HepG2 (cell line): Measurements from ENCODE around the gene FOXR1. TPM values are rescaled to one million over a fixed set of nuclear protein-coding genes. Genes with fewer than 3 reads are reported as not detected.

Experiments
- ARNTL ChIP-seq: sonication (generic); formaldehyde crosslinking; IDR thresholded peaks from 2 replicates; pipeline ENCODE4 v1.4.0; 2020; ENCODE audit warnings: mild to moderate bottlenecking, missing genetic modification reagents
- ONECUT2 ChIP-seq: sonication (generic); formaldehyde crosslinking; IDR thresholded peaks from 2 replicates; pipeline ENCODE4 v1.4.0; 2020; ENCODE audit warnings: missing genetic modification reagents
- PRDM10 ChIP-seq: sonication (generic); formaldehyde crosslinking; IDR thresholded peaks from 2 replicates; pipeline ENCODE4 v1.4.0; 2020; ENCODE audit warnings: low read depth, missing genetic modification reagents
- SALL1 ChIP-seq: sonication (generic); formaldehyde crosslinking; IDR thresholded peaks from 2 replicates; pipeline ENCODE4 v1.8.0; 2022; ENCODE audit warnings: mild to moderate bottlenecking, missing genetic modification reagents
- SIN3B ChIP-seq: fragments of 150-350 bp; IDR thresholded peaks from 2 replicates; pipeline ENCODE4 v1.6.1; 2014; ENCODE audit warnings: low read length
- SMAD9 ChIP-seq: sonication (generic); formaldehyde crosslinking; IDR thresholded peaks from 2 replicates; pipeline ENCODE4 v1.5.1; 2020; ENCODE audit warnings: mild to moderate bottlenecking, missing genetic modification reagents
- ZBTB1 ChIP-seq: sonication (generic); formaldehyde crosslinking; IDR thresholded peaks from 2 replicates; pipeline ENCODE4 v1.4.0; 2020; ENCODE audit warnings: missing genetic modification reagents, borderline replicate concordance
- ZBTB20 ChIP-seq: sonication (generic); formaldehyde crosslinking; IDR thresholded peaks from 2 replicates; pipeline ENCODE4 v1.8.1; 2023; ENCODE audit warnings: missing genetic modification reagents, low read depth, mild to moderate bottlenecking, borderline replicate concordance
- ZFY ChIP-seq: sonication (generic); formaldehyde crosslinking; IDR thresholded peaks from 2 replicates; pipeline ENCODE4 v1.4.0; 2020; ENCODE audit warnings: missing genetic modification reagents
- ZNF230 ChIP-seq: sonication (generic); formaldehyde crosslinking; IDR thresholded peaks from 2 replicates; pipeline ENCODE4 v1.4.0; 2020; ENCODE audit warnings: mild to moderate bottlenecking, missing genetic modification reagents
- ZNF350 ChIP-seq: sonication (generic); formaldehyde crosslinking; IDR thresholded peaks from 2 replicates; pipeline ENCODE4 v1.4.0; 2020; ENCODE audit warnings: mild to moderate bottlenecking, low read depth, missing genetic modification reagents, borderline replicate concordance
- ZNF607 ChIP-seq: sonication (generic); formaldehyde crosslinking; IDR thresholded peaks from 2 replicates; pipeline ENCODE4 v1.5.1; 2020; ENCODE audit warnings: missing genetic modification reagents, mild to moderate bottlenecking, borderline replicate concordance
- polyA plus RNA-seq, 8 experiments: library from polyadenylated mRNA; depleted of rRNA in 3 of 8; stranded (reverse) in 7 of 8; unstranded in 1 of 8; fragments of >200 nt; fragmentation: Illumina TruSeq in 4 of 8; extraction: Trizol in 4 of 8; gene quantifications; 2 replicates each; pipeline versions ENCODE4 v1.2.1 to v1.2.3, GENCODE V29; 2011 to 2016; ENCODE audit warnings: low read depth in 4 of 8, missing spikeins in 1 of 8, mixed read lengths in 1 of 8; ENCODE audit not compliant: insufficient read depth in 1 of 8
- total RNA-seq, 5 experiments: library from RNA; depleted of rRNA; stranded (reverse); fragments of >200 nt; fragmentation: Illumina TruSeq; extraction: Trizol; gene quantifications; 2 replicates each; pipeline ENCODE4 v1.2.3, GENCODE V29; 2016; ENCODE audit warnings: low read depth in 1 of 5
- TF ChIP-seq, protein P1 (sequence below): sonication (generic); formaldehyde crosslinking; IDR thresholded peaks from 2 replicates; pipeline ENCODE4 v1.4.0; 2020; ENCODE audit warnings: low read depth, mild to moderate bottlenecking, missing genetic modification reagents
- TF ChIP-seq, protein P2 (sequence below): sonication (generic); formaldehyde crosslinking; IDR thresholded peaks from 2 replicates; pipeline ENCODE4 v1.5.1; 2020; ENCODE audit warnings: mild to moderate bottlenecking, missing genetic modification reagents
- TF ChIP-seq, protein P3 (sequence below): sonication (generic); formaldehyde crosslinking; IDR thresholded peaks from 2 replicates; pipeline ENCODE4 v1.4.0; 2020; ENCODE audit warnings: missing genetic modification reagents

Gene FOXR1
- total and polyA plus RNA-seq, 2 of the 13 experiments (the other 11 are each of a cell fraction or from before 2014, with no cell fraction given), result not detected

DNA sequence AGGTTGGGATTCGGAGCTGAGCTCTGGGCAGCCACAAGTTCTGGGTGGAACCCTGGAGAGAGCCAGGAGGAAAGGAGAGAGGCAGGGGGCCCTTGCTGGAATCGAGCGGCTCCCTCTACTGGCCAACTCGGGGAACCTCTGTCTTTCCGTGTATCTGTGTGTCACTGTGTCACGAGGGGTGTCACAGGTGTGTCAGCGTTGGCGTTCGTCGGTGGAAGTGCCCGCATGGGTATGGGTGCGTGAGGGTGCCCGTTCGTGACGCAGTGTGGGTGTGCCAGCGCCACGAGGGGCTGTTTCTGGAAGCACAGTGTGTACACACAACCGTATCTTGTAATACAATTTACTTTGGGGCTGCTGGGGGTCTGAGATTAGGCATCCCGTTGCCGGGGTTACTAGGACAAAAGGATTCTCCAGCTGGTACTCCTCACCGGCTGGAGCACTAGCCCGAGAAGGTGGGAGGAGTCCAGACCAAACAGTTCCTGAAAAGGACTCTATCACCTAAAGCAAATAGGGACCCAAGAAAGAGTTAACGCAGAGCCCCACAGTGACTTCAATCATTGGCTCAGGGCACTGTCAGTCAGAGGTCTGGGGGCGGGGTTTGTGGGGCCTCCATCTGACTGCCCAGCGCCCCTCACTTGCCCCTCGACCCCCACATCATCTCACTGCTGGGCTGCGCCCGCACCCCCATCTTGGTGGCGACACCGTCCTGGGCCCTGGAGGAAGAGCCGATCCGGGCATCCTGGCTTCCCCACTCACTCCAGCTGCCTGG lies 43.3 kb upstream of the FOXR1 start (continued):
- TF ChIP-seq, protein P1, sequence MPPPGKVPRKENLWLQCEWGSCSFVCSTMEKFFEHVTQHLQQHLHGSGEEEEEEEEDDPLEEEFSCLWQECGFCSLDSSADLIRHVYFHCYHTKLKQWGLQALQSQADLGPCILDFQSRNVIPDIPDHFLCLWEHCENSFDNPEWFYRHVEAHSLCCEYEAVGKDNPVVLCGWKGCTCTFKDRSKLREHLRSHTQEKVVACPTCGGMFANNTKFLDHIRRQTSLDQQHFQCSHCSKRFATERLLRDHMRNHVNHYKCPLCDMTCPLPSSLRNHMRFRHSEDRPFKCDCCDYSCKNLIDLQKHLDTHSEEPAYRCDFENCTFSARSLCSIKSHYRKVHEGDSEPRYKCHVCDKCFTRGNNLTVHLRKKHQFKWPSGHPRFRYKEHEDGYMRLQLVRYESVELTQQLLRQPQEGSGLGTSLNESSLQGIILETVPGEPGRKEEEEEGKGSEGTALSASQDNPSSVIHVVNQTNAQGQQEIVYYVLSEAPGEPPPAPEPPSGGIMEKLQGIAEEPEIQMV (CRISPR knock-in tag), result 0 out of 2 replicates have a peak, but pooled peaks have one; percentile 22
- peak; percentile 34; the same call in 1 of the 2 replicates for TF ChIP-seq ZNF350 (CRISPR knock-in tag)
- no peak for TF ChIP-seq ZBTB20 (CRISPR knock-in tag)
- TF ChIP-seq ZBTB1 (CRISPR knock-in tag), result no peak
- peak; percentile 7; the same call in 1 of the 2 replicates for TF ChIP-seq ZFY
- TF ChIP-seq PRDM10 (CRISPR knock-in tag), result no peak
- no peak for TF ChIP-seq ZNF607 (CRISPR knock-in tag)
- TF ChIP-seq, protein P2, sequence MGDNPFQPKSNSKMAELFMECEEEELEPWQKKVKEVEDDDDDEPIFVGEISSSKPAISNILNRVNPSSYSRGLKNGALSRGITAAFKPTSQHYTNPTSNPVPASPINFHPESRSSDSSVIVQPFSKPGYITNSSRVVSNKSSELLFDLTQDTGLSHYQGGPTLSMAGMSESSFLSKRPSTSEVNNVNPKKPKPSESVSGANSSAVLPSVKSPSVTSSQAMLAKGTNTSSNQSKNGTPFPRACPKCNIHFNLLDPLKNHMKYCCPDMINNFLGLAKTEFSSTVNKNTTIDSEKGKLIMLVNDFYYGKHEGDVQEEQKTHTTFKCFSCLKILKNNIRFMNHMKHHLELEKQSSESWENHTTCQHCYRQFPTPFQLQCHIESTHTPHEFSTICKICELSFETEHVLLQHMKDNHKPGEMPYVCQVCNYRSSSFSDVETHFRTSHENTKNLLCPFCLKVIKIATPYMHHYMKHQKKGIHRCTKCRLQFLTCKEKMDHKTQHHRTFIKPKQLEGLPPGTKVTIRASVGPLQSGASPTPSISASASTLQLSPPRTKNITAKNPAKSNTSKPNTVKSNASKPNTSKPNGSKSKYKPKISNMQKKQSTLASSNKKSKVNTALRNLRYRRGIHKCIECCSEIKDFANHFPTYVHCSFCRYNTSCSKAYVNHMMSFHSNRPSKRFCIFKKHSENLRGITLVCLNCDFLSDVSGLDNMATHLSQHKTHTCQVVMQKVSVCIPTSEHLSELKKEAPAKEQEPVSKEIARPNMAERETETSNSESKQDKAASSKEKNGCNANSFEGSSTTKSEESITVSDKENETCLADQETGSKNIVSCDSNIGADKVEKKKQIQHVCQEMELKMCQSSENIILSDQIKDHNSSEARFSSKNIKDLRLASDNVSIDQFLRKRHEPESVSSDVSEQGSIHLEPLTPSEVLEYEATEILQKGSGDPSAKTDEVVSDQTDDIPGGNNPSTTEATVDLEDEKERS, result no peak
- TF ChIP-seq ONECUT2, result no peak
- no peak for TF ChIP-seq SALL1 (CRISPR knock-in tag)
- 0 out of 2 replicates have a peak, but pooled peaks have one; percentile 42 for TF ChIP-seq SIN3B
- TF ChIP-seq, protein P3, sequence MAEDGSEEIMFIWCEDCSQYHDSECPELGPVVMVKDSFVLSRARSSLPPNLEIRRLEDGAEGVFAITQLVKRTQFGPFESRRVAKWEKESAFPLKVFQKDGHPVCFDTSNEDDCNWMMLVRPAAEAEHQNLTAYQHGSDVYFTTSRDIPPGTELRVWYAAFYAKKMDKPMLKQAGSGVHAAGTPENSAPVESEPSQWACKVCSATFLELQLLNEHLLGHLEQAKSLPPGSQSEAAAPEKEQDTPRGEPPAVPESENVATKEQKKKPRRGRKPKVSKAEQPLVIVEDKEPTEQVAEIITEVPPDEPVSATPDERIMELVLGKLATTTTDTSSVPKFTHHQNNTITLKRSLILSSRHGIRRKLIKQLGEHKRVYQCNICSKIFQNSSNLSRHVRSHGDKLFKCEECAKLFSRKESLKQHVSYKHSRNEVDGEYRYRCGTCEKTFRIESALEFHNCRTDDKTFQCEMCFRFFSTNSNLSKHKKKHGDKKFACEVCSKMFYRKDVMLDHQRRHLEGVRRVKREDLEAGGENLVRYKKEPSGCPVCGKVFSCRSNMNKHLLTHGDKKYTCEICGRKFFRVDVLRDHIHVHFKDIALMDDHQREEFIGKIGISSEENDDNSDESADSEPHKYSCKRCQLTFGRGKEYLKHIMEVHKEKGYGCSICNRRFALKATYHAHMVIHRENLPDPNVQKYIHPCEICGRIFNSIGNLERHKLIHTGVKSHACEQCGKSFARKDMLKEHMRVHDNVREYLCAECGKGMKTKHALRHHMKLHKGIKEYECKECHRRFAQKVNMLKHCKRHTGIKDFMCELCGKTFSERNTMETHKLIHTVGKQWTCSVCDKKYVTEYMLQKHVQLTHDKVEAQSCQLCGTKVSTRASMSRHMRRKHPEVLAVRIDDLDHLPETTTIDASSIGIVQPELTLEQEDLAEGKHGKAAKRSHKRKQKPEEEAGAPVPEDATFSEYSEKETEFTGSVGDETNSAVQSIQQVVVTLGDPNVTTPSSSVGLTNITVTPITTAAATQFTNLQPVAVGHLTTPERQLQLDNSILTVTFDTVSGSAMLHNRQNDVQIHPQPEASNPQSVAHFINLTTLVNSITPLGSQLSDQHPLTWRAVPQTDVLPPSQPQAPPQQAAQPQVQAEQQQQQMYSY, result peak; percentile 50; the same call in 1 of the 2 replicates
- TF ChIP-seq ARNTL, result 0 out of 2 replicates have a peak, but pooled peaks have one; percentile 5
- 0 out of 2 replicates have a peak, but pooled peaks have one; percentile 74 for TF ChIP-seq SMAD9 (CRISPR knock-in tag)
- TF ChIP-seq ZNF230 (CRISPR knock-in tag), result 0 out of 2 replicates have a peak, but pooled peaks have one; percentile 41
